K562 (cell line): ENCODE data around the gene OR52E2. TPM values are rescaled to one million over a fixed set of nuclear protein-coding genes. Genes with fewer than 3 reads are reported as not detected.

ENCODE experiments used
- ATAC-seq: fragments of 200-7000 bp; cut with Tn5 transposase; 3 replicates; pipeline ENCODE4 v1.9.1; 2020; ENCODE audit warnings: moderate library complexity
- BruUV-seq: library from RNA; stranded (reverse); fragments of 400-500 nt; replicated peaks from 2 replicates; lab custom pipeline; 2021; lab: Mats Ljungman, UMichigan
- CTCF ChIA-PET: fragments of 300-600 bp; formaldehyde crosslinking; extraction: SDS; loops from one replicate; lab custom pipeline; 2021; ENCODE audit warnings: low intra/inter-chr PET ratio; lab: Yijun Ruan, JAX
- POLR2A ChIA-PET: fragments of 300-600, 350-650 bp; sonication (Branson Sonifier 250); formaldehyde crosslinking; extraction: SDS; loops from one replicate; lab custom pipeline; 2021; ENCODE audit warnings: antibody characterized with exemption, inconsistent platforms; lab: Yijun Ruan, JAX
- DNase-seq, 4 experiments: peaks; one replicate each; pipeline versions ENCODE4 v3.0.0 to v3.0.0-alpha.2; 2011 to 2018; ENCODE audit warnings: low spot score in 3 of 4, mixed read lengths in 3 of 4; ENCODE audit errors: extremely low read depth in 1 of 4
- FAIRE-seq: peaks from 2 replicates; lab custom pipeline; 2011; peaks lifted over from hg19 to GRCh38; lab: Jason Lieb, UNC
- H2AFZ ChIP-seq: 2 replicates; pipeline ENCODE4 v1.6.0; 2011; ENCODE audit warnings: low read depth, low read length, control low read depth, inconsistent platforms
- H3K27ac ChIP-seq: fragments of 200-600 bp; 3 replicates; pipeline ENCODE4 v1.8.0; 2011; ENCODE audit warnings: low read depth, mild to moderate bottlenecking, control low read depth, inconsistent platforms, low read length, moderate library complexity, mixed read lengths; ENCODE audit errors: extremely low read depth
- H3K27me3 ChIP-seq, 2 experiments: fragments of 300-600 bp in 1 of 2; 2 replicates in 1 of 2; 3 replicates in 1 of 2; pipeline versions ENCODE4 v1.6.0 to v1.8.0; 2011; ENCODE audit warnings: inconsistent platforms in 2 of 2, low read length in 2 of 2, mild to moderate bottlenecking in 1 of 2, mixed read lengths in 1 of 2, moderate library complexity in 1 of 2; ENCODE audit not compliant: control insufficient read depth in 2 of 2, insufficient read depth in 2 of 2
- H3K36me3 ChIP-seq: fragments of 300-600 bp; 3 replicates; pipeline ENCODE4 v1.8.0; 2011; ENCODE audit warnings: mild to moderate bottlenecking, low read length, inconsistent platforms; ENCODE audit not compliant: control insufficient read depth, insufficient read depth
- H3K4me1 ChIP-seq, 2 experiments: fragments of 200-600 bp in 1 of 2; replicated peaks in 1 of 2; 2 replicates in 1 of 2; 3 replicates in 1 of 2; pipeline versions ENCODE4 v1.5.1 to v1.8.0; 2011; ENCODE audit warnings: inconsistent platforms in 2 of 2, low read length in 2 of 2, mild to moderate bottlenecking in 1 of 2, mixed read lengths in 1 of 2, moderate library complexity in 1 of 2; ENCODE audit not compliant: control insufficient read depth in 2 of 2, insufficient read depth in 2 of 2
- H3K4me2 ChIP-seq: 2 replicates; pipeline ENCODE4 v1.6.1; 2011; ENCODE audit warnings: low read length, control low read depth, inconsistent platforms, mixed read lengths; ENCODE audit not compliant: insufficient read depth
- H3K4me3 ChIP-seq: fragments of 200-600 bp; sonication (generic), shearing (Covaris generic); 2 replicates; pipeline ENCODE4 v1.5.1; 2016; ENCODE audit warnings: control low read depth, inconsistent platforms
- H3K79me2 ChIP-seq: fragments of 200-600 bp; 3 replicates; pipeline ENCODE4 v1.8.0; 2011; ENCODE audit warnings: low read length, inconsistent platforms; ENCODE audit not compliant: control insufficient read depth, insufficient read depth
- H3K9ac ChIP-seq, 2 experiments: 2 replicates each; pipeline versions ENCODE4 v1.6.0 to v1.6.1; 2011; ENCODE audit warnings: low read depth in 2 of 2, low read length in 2 of 2, control low read depth in 1 of 2, inconsistent platforms in 1 of 2, mild to moderate bottlenecking in 1 of 2, mixed read lengths in 1 of 2; ENCODE audit not compliant: insufficient read depth in 1 of 2
- H3K9me1 ChIP-seq: one replicate; pipeline ENCODE4 v1.6.0; 2011; ENCODE audit warnings: inconsistent platforms, mild to moderate bottlenecking, low read length, moderate library complexity; ENCODE audit not compliant: control insufficient read depth, insufficient read depth
- H3K9me3 ChIP-seq: replicated peaks from 2 replicates; pipeline ENCODE4 v1.5.1; 2011; ENCODE audit warnings: low read depth, low read length, inconsistent platforms; ENCODE audit not compliant: control insufficient read depth, insufficient read depth
- H4K20me1 ChIP-seq: replicated peaks from 2 replicates; pipeline ENCODE4 v1.6.1; 2011; ENCODE audit warnings: low read length, inconsistent platforms, mixed read lengths; ENCODE audit not compliant: control insufficient read depth, insufficient read depth
- DACH1 ChIP-seq: fragments of 450-650 bp; IDR thresholded peaks from 2 replicates; pipeline ENCODE4 v1.6.1; 2018; ENCODE audit not compliant: partially characterized antibody
- ZKSCAN1 ChIP-seq: fragments of 150-350 bp; IDR thresholded peaks from 2 replicates; pipeline ENCODE4 v1.6.1; 2016; ENCODE audit warnings: low read depth, low read length
- ZNF431 ChIP-seq: sonication (generic); formaldehyde crosslinking; IDR thresholded peaks from 2 replicates; pipeline ENCODE4 v1.8.0; 2022; ENCODE audit warnings: mild to moderate bottlenecking, missing genetic modification reagents
- ZNF740 ChIP-seq, 3 experiments: fragments of 200-800 bp in 1 of 3; sonication (Bioruptor generic) in 1 of 3; sonication (generic) in 1 of 3; formaldehyde crosslinking in 1 of 3; IDR thresholded peaks; 2 replicates each; pipeline versions ENCODE4 v1.6.1 to v1.8.0; 2016 to 2022; ENCODE audit warnings: mild to moderate bottlenecking in 2 of 3, missing compliant biosample characterization in 2 of 3, missing genetic modification characterization in 2 of 3, missing genetic modification reagents in 1 of 3
- WGBS: fragments of 100-300 bp; shearing (Covaris generic); methylation state at CpG from one replicate; pipeline ENCODE4 v1.1.6; 2016; ENCODE audit warnings: low coverage, mixed read lengths; ENCODE audit not compliant: insufficient coverage; ENCODE audit errors: missing lambda C conversion rate; 5-methylcytosine and 5-hydroxymethylcytosine counted together
- in situ Hi-C: fragments of 300-500 bp; cut with MboI; formaldehyde crosslinking; loops from 4 replicates; pipeline ENCODE4 v1.15.0; 2018; ENCODE audit warnings: inconsistent platforms, mixed read lengths
- intact Hi-C: fragments of 100-400 bp; cut with micrococcal nuclease; formaldehyde crosslinking; loops from 2 replicates; pipeline ENCODE4 v1.14.2; 2022
- polyA plus RNA-seq, 8 experiments: library from polyadenylated mRNA; depleted of rRNA in 4 of 8; stranded (reverse) in 5 of 8; unstranded in 3 of 8; fragments of >200 nt; fragmentation: Nextera tagmentation in 2 of 8; fragmentation: Illumina TruSeq in 1 of 8; extraction: Ambion mirVana in 2 of 8; extraction: Trizol in 1 of 8; gene quantifications; 2 replicates each; pipeline versions ENCODE4 v1.2.1 to v1.2.3, GENCODE V29; 2011 to 2014; ENCODE audit warnings: inconsistent platforms in 1 of 8, missing spikeins in 1 of 8
- total RNA-seq, 7 experiments: library from RNA; depleted of rRNA in 6 of 7; stranded (reverse); fragments of >200 nt in 6 of 7; fragmentation: Illumina TruSeq in 2 of 7; extraction: Trizol in 2 of 7; gene quantifications; 2 replicates each; pipeline versions ENCODE4 v1.2.1 to v1.2.3, GENCODE V29; 2011 to 2021; ENCODE audit warnings: low replicate concordance in 1 of 7
- TF ChIP-seq, protein P1 (sequence below): IDR thresholded peaks from 2 replicates; pipeline ENCODE4 v1.6.1; 2012; ENCODE audit warnings: low read depth, low read length, improper control_type of control experiment, borderline replicate concordance
- TF ChIP-seq, protein P2 (sequence below): fragments of 250-450 bp; sonication (Bioruptor Pico); IDR thresholded peaks from 2 replicates; pipeline ENCODE4 v1.5.0; 2021; ENCODE audit warnings: mild to moderate bottlenecking, borderline replicate concordance

Gene OR52E2
- total and polyA plus RNA-seq, 9 of the 15 experiments (the other 6 are each of a cell fraction or from before 2014, with no cell fraction given) = not detected

DNA sequence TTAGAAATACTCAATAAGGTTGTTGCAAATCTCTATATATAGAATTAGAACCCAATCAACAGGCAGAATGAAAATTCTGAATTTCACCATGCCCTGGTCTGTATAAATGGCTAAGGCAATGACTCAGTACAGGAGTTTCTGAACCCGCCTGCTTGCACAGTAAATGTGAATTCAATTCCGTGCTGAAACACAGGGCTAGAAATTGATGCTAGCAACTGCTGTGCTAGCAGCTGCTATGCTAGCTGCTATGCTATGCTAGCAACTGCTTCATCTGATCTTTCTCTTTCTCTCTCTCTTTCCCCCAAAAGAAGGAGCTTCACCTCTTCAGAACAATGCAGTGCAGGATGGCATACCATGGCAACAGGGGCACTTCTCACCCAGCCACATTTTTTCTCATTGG is 22.8 kb downstream of the OR52E2 start:
- ChIA-PET POLR2A (interaction anchor here (1.3 kb wide), 1 partner anchor 12 kb away, joined by 4 read pairs; no protein-coding TSS in a partner anchor), CTCF (no interaction called here)
- in situ Hi-C loops (no loop called here), intact Hi-C loops (no loop called here)
- no TSS peak for BruUV-seq
- no peaks in the 10 kb centered on the region for H3K79me2 ChIP-seq
- H3K4me1 ChIP-seq = no peaks in the 10 kb centered on the region
- no peaks in the 10 kb centered on the region for H3K9me3 ChIP-seq
- no peak overlapping the region for H3K9ac ChIP-seq
- no peaks in the 10 kb centered on the region for H3K9me1 ChIP-seq
- no peak overlapping the region for H2AFZ ChIP-seq
- no peak overlapping the region for H3K4me3 ChIP-seq
- DNase-seq = no peak
- no peaks in the 10 kb centered on the region for H3K36me3 ChIP-seq
- H4K20me1 ChIP-seq = no peaks in the 10 kb centered on the region
- no peak for ATAC-seq
- H3K27me3 ChIP-seq = peaks cover 2 to 5% of the 10 kb centered on the region in 2 experiments; a peak in 2 of 5 replicates
- FAIRE-seq = no peak
- H3K27ac ChIP-seq = no peak overlapping the region
- H3K4me2 ChIP-seq = no peak overlapping the region
- TF ChIP-seq, protein P1, sequence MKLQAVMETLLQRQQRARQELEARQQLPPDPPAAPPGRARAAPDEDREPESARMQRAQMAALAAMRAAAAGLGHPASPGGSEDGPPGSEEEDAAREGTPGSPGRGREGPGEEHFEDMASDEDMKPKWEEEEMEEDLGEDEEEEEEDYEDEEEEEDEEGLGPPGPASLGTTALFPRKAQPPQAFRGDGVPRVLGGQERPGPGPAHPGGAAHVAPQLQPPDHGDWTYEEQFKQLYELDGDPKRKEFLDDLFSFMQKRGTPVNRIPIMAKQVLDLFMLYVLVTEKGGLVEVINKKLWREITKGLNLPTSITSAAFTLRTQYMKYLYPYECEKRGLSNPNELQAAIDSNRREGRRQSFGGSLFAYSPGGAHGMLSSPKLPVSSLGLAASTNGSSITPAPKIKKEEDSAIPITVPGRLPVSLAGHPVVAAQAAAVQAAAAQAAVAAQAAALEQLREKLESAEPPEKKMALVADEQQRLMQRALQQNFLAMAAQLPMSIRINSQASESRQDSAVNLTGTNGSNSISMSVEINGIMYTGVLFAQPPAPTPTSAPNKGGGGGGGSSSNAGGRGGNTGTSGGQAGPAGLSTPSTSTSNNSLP = no peak
- TF ChIP-seq DACH1 (no peak), ZNF431 (CRISPR knock-in tag) (no peak), ZKSCAN1 (no peak), ZNF740 (CRISPR knock-in tag; IDR thresholded peaks at IDR 0.05) (no peak), ZNF740 (tag; IDR thresholded peaks at IDR 0.05) (no peak)
- TF ChIP-seq, protein P2, sequence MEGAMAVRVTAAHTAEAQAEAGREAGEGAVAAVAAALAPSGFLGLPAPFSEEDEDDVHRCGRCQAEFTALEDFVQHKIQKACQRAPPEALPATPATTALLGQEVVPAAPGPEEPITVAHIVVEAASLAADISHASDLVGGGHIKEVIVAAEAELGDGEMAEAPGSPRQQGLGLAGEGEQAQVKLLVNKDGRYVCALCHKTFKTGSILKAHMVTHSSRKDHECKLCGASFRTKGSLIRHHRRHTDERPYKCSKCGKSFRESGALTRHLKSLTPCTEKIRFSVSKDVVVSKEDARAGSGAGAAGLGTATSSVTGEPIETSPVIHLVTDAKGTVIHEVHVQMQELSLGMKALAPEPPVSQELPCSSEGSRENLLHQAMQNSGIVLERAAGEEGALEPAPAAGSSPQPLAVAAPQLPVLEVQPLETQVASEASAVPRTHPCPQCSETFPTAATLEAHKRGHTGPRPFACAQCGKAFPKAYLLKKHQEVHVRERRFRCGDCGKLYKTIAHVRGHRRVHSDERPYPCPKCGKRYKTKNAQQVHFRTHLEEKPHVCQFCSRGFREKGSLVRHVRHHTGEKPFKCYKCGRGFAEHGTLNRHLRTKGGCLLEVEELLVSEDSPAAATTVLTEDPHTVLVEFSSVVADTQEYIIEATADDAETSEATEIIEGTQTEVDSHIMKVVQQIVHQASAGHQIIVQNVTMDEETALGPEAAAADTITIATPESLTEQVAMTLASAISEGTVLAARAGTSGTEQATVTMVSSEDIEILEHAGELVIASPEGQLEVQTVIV (CRISPR knock-in tag) = no peak
- WGBS = 0% methylated on average over 2 of the region's 2 CpGs
